H1 (cell line): ENCODE measurements around the gene SMARCD2. TPM values are rescaled to one million over a fixed set of nuclear protein-coding genes. Genes with fewer than 3 reads are reported as not detected.

Source experiments
- CTCF ChIA-PET: fragments of 300-600 bp; sonication (Branson Sonifier 250); formaldehyde crosslinking; loops from one replicate; lab custom pipeline; 2021; ENCODE audit not compliant: partially characterized antibody; lab: Charles Lee
- POLR2A ChIA-PET: fragments of 300-600 bp; sonication (Branson Sonifier 250); formaldehyde crosslinking; loops from one replicate; lab custom pipeline; 2021; ENCODE audit warnings: inconsistent platforms; ENCODE audit not compliant: partially characterized antibody; lab: Charles Lee
- DNase-seq, 2 experiments: peaks; one replicate each; pipeline versions ENCODE4 v3.0.0 to v3.0.0-alpha.2; 2010 to 2022; ENCODE audit warnings: low spot score in 2 of 2, low read depth in 1 of 2, mixed read lengths in 1 of 2
- FAIRE-seq: peaks from 2 replicates; lab custom pipeline; 2011; peaks lifted over from hg19 to GRCh38; lab: Jason Lieb, UNC
- H2AFZ ChIP-seq: 2 replicates; pipeline ENCODE4 v1.8.1; 2012; ENCODE audit warnings: low read length, inconsistent platforms
- H2AK5ac ChIP-seq: 2 replicates; pipeline ENCODE4 v1.6.1; 2013; ENCODE audit warnings: low read depth, low read length
- H2BK120ac ChIP-seq: replicated peaks from 2 replicates; pipeline ENCODE3; 2013; ENCODE audit warnings: low read depth, low read length, inconsistent platforms
- H2BK12ac ChIP-seq: 2 replicates; pipeline ENCODE4 v1.6.1; 2013; ENCODE audit warnings: low read depth, low read length
- H2BK15ac ChIP-seq: 2 replicates; pipeline ENCODE4 v1.6.1; 2013; ENCODE audit warnings: low read length
- H2BK20ac ChIP-seq: 2 replicates; pipeline ENCODE4 v1.6.1; 2013; ENCODE audit warnings: low read length
- H2BK5ac ChIP-seq: 2 replicates; pipeline ENCODE4 v1.6.1; 2013; ENCODE audit warnings: low read depth, low read length
- H3K14ac ChIP-seq: 2 replicates; pipeline ENCODE4 v1.6.1; 2013; ENCODE audit warnings: inconsistent platforms; ENCODE audit not compliant: insufficient read length
- H3K18ac ChIP-seq: 2 replicates; pipeline ENCODE4 v1.6.1; 2013; ENCODE audit warnings: low read length; ENCODE audit errors: extremely low read depth
- H3K23ac ChIP-seq: 2 replicates; pipeline ENCODE4 v1.6.1; 2013; ENCODE audit warnings: inconsistent platforms; ENCODE audit not compliant: insufficient read length
- H3K23me2 ChIP-seq: 2 replicates; pipeline ENCODE4 v1.6.1; 2013; ENCODE audit warnings: low read depth, low read length
- H3K27ac ChIP-seq: 2 replicates; pipeline ENCODE4 v1.6.1; 2011; ENCODE audit warnings: low read depth, low read length, inconsistent platforms
- H3K27me3 ChIP-seq, 4 experiments: replicated peaks in 1 of 4; 1 replicate in 1 of 4; 2 replicates in 3 of 4; pipeline versions ENCODE4 v1.6.1 to v1.8.1; 2011 to 2013; ENCODE audit warnings: low read length in 3 of 4, mild to moderate bottlenecking in 3 of 4, inconsistent platforms in 2 of 4, mixed read lengths in 2 of 4, moderate library complexity in 1 of 4; ENCODE audit not compliant: control insufficient read depth in 3 of 4, insufficient read depth in 3 of 4; ENCODE audit errors: extremely low read depth in 1 of 4
- H3K36me3 ChIP-seq, 4 experiments: 2 replicates each; pipeline versions ENCODE4 v1.6.1 to v1.8.1; 2011 to 2013; ENCODE audit warnings: mild to moderate bottlenecking in 4 of 4, low read length in 3 of 4, moderate library complexity in 2 of 4, control low read depth in 1 of 4, inconsistent platforms in 1 of 4; ENCODE audit not compliant: insufficient read depth in 4 of 4, control insufficient read depth in 2 of 4
- H3K4ac ChIP-seq: replicated peaks from 2 replicates; pipeline ENCODE3; 2013; ENCODE audit warnings: low read length, low read depth, mixed read lengths, inconsistent platforms; ENCODE audit not compliant: insufficient read length
- H3K4me1 ChIP-seq, 4 experiments: replicated peaks in 1 of 4; 1 replicate in 1 of 4; 2 replicates in 3 of 4; pipeline versions ENCODE4 v1.6.1 to v1.8.1; 2011 to 2013; ENCODE audit warnings: low read length in 3 of 4, inconsistent platforms in 2 of 4, mixed read lengths in 1 of 4; ENCODE audit not compliant: insufficient read depth in 4 of 4, control insufficient read depth in 3 of 4
- H3K4me2 ChIP-seq, 2 experiments: 2 replicates each; pipeline versions ENCODE4 v1.6.1 to v1.8.1; 2011 to 2013; ENCODE audit warnings: low read depth in 2 of 2, low read length in 2 of 2, control low read depth in 1 of 2, inconsistent platforms in 1 of 2, mild to moderate bottlenecking in 1 of 2; ENCODE audit not compliant: insufficient read depth in 1 of 2
- H3K4me3 ChIP-seq, 4 experiments: fragments of 200-600, 300-600 bp in 1 of 4; sonication (generic), shearing (Covaris generic), sonication (Bioruptor Twin) in 1 of 4; 2 replicates each; pipeline versions ENCODE4 v1.5.1 to v1.8.1; 2011 to 2016; ENCODE audit warnings: low read length in 4 of 4, low read depth in 3 of 4, control low read depth in 2 of 4, inconsistent platforms in 2 of 4, mild to moderate bottlenecking in 2 of 4, mixed read lengths in 1 of 4, moderate library complexity in 1 of 4; ENCODE audit not compliant: insufficient read depth in 2 of 4; ENCODE audit errors: extremely low read depth in 1 of 4
- H3K56ac ChIP-seq: replicated peaks from 2 replicates; pipeline ENCODE3; 2013; ENCODE audit warnings: low read depth, mild to moderate bottlenecking, mixed read lengths, low read length, inconsistent platforms; ENCODE audit not compliant: insufficient read length
- H3K79me1 ChIP-seq: 2 replicates; pipeline ENCODE4 v1.6.1; 2013; ENCODE audit warnings: low read depth, low read length, control low read depth
- H3K79me2 ChIP-seq, 2 experiments: 2 replicates each; pipeline versions ENCODE4 v1.6.1 to v1.8.1; 2012 to 2013; ENCODE audit warnings: low read length in 2 of 2, mild to moderate bottlenecking in 2 of 2, inconsistent platforms in 1 of 2; ENCODE audit not compliant: insufficient read depth in 2 of 2, control insufficient read depth in 1 of 2
- H3K9ac ChIP-seq, 4 experiments: replicated peaks in 1 of 4; 1 replicate in 1 of 4; 2 replicates in 3 of 4; pipeline versions ENCODE4 v1.6.1 to v1.8.1; 2011 to 2013; ENCODE audit warnings: low read depth in 3 of 4, low read length in 3 of 4, control low read depth in 2 of 4, mild to moderate bottlenecking in 2 of 4, moderate library complexity in 2 of 4, inconsistent platforms in 1 of 4; ENCODE audit errors: extremely low read depth in 1 of 4
- H3K9me3 ChIP-seq, 2 experiments: 2 replicates each; pipeline versions ENCODE4 v1.6.1 to v1.8.1; 2012 to 2013; ENCODE audit warnings: mild to moderate bottlenecking in 2 of 2, moderate library complexity in 2 of 2, control low read depth in 1 of 2, inconsistent platforms in 1 of 2, low read depth in 1 of 2, low read length in 1 of 2, mixed read lengths in 1 of 2; ENCODE audit not compliant: insufficient read depth in 2 of 2
- H4K20me1 ChIP-seq, 2 experiments: replicated peaks in 1 of 2; 2 replicates each; pipeline versions ENCODE3 to v1.8.1; 2011 to 2013; ENCODE audit warnings: inconsistent platforms in 2 of 2, low read length in 2 of 2, mild to moderate bottlenecking in 1 of 2; ENCODE audit not compliant: insufficient read depth in 2 of 2, control insufficient read depth in 1 of 2
- H4K5ac ChIP-seq: 2 replicates; pipeline ENCODE4 v1.6.1; 2013; ENCODE audit warnings: low read length, low read depth, mixed read lengths, inconsistent platforms; ENCODE audit not compliant: insufficient read length
- H4K8ac ChIP-seq: 2 replicates; pipeline ENCODE4 v1.8.0; 2013; ENCODE audit warnings: mild to moderate bottlenecking, moderate library complexity, low read length, inconsistent platforms; ENCODE audit not compliant: insufficient read depth; ENCODE audit errors: extremely low read depth
- H4K91ac ChIP-seq: replicated peaks from 2 replicates; pipeline ENCODE3; 2013; ENCODE audit warnings: low read length, mixed read lengths, inconsistent platforms; ENCODE audit not compliant: insufficient read length
- CBX8 ChIP-seq: fragments of 300-800, 300-1000 bp; sonication (generic); IDR thresholded peaks from 2 replicates; pipeline ENCODE4 v1.7.1; 2016; ENCODE audit warnings: low read depth, low read length, borderline replicate concordance
- CTCF ChIP-seq, 3 experiments: IDR thresholded peaks; 1 replicate in 2 of 3; 2 replicates in 1 of 3; pipeline versions ENCODE4 v1.5.1 to v1.6.1; 2011; ENCODE audit warnings: low read length in 3 of 3, mild to moderate bottlenecking in 3 of 3, inconsistent platforms in 2 of 3, low read depth in 1 of 3, moderate library complexity in 1 of 3; ENCODE audit not compliant: insufficient read depth in 1 of 3; ENCODE audit errors: control extremely low read depth in 1 of 3
- EGR1 ChIP-seq: IDR thresholded peaks from 2 replicates; pipeline ENCODE4 v1.6.1; 2011; ENCODE audit warnings: low read depth, low read length, borderline replicate concordance
- EP300 ChIP-seq, 2 experiments: IDR thresholded peaks; 1 replicate in 1 of 2; 2 replicates in 1 of 2; pipeline ENCODE4 v1.6.1; 2011 to 2012; ENCODE audit warnings: low read depth in 2 of 2, low read length in 2 of 2, mild to moderate bottlenecking in 2 of 2, borderline replicate concordance in 1 of 2, inconsistent platforms in 1 of 2, moderate library complexity in 1 of 2
- KDM4A ChIP-seq: IDR thresholded peaks from one replicate; pipeline ENCODE4 v1.7.1; 2012; ENCODE audit warnings: low read depth, mild to moderate bottlenecking, moderate library complexity, low read length, inconsistent platforms; ENCODE audit not compliant: severe bottlenecking
- POLR2A ChIP-seq, 2 experiments: IDR thresholded peaks; 1 replicate in 1 of 2; 2 replicates in 1 of 2; pipeline ENCODE4 v1.6.1; 2011; ENCODE audit warnings: low read depth in 2 of 2, low read length in 2 of 2, mild to moderate bottlenecking in 2 of 2; ENCODE audit errors: control extremely low read depth in 1 of 2
- POU5F1 ChIP-seq: IDR thresholded peaks from 2 replicates; pipeline ENCODE4 v1.6.1; 2011; ENCODE audit warnings: low read depth, mild to moderate bottlenecking, low read length, moderate library complexity
- RAD21 ChIP-seq, 2 experiments: IDR thresholded peaks in 1 of 2; conservative IDR thresholded peaks in 1 of 2; 2 replicates each; pipeline ENCODE4 v1.6.1; 2011; ENCODE audit warnings: low read depth in 2 of 2, low read length in 2 of 2, improper control_type of control experiment in 1 of 2, inconsistent platforms in 1 of 2, mild to moderate bottlenecking in 1 of 2, moderate library complexity in 1 of 2
- SUZ12 ChIP-seq: fragments of 200-600 bp; sonication (generic); IDR thresholded peaks from 2 replicates; pipeline ENCODE4 v1.6.1; 2012; ENCODE audit warnings: mild to moderate bottlenecking, inconsistent platforms, low read length, moderate library complexity, mixed read lengths
- WGBS, 2 experiments: shearing (Covaris generic) in 1 of 2; methylation state at CpG; one replicate each; pipeline versions ENCODE4 v1.1.6 to v1.1.7; 2013 to 2015; ENCODE audit warnings: low lambda C conversion rate in 2 of 2, mixed read lengths in 2 of 2, inconsistent platforms in 1 of 2, low coverage in 1 of 2, missing lambda C conversion rate in 1 of 2; ENCODE audit not compliant: insufficient replicate concordance in 2 of 2, insufficient coverage in 1 of 2, insufficient read length in 1 of 2; ENCODE audit errors: extremely low coverage in 1 of 2, missing lambda C conversion rate in 1 of 2; 5-methylcytosine and 5-hydroxymethylcytosine counted together
- polyA plus RNA-seq, 7 experiments: library from polyadenylated mRNA; depleted of rRNA in 3 of 7; stranded (reverse) in 5 of 7; unstranded in 2 of 7; fragments of >200 nt in 5 of 7; fragments of 200-250 nt in 2 of 7; gene quantifications; 1 replicate in 5 of 7; 2 replicates in 1 of 7; 4 replicates in 1 of 7; pipeline versions ENCODE4 v1.2.1 to v1.2.3, GENCODE V29; 2011 to 2013; ENCODE audit warnings: missing spikeins in 2 of 7, mixed read lengths in 2 of 7
- total RNA-seq: library from RNA; stranded (reverse); fragmentation: NEBNext Ultra II Directional; extraction: Animal tissue kit (Norgen Biotek cat#: 25700); gene quantifications from 2 replicates; pipeline ENCODE4 v1.2.1, GENCODE V29; 2021
- TF ChIP-seq, protein P1 (sequence below): IDR thresholded peaks from 2 replicates; pipeline ENCODE4 v1.6.1; 2012; ENCODE audit warnings: inconsistent platforms

SMARCD2 gene
- total and polyA plus RNA-seq, 2 of the 8 experiments (the other 6 are each of a cell fraction or from before 2014, with no cell fraction given) = 90.0 to 92.2 TPM

DNA sequence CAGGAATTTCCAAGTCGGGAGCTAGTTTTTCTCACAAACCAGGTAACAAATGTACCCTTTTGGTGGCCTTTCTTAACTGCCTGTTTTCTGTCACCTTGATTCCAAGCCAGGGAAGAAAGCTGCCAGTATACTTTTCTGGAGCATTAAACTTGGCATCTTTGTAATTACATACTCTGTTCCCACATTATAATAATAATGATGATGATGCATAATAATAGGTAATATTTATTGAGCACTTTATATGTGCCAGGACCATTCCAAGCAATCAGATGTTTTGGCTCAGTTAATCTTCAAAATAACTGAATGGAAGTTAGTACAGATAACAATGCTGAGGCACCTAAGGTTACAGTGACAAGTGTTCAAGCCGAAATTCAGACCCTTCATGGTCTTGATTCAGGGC lies 26.4 kb downstream of the SMARCD2 start:
- Histone ChIP-seq H3K36me3 (peaks cover 59 to 97% (median 92%) of the 10 kb centered on the region in 4 experiments), H3K14ac (no peak overlapping the region), H4K20me1 (peaks cover 7 to 27% of the 10 kb centered on the region in 2 experiments), H3K23ac (no peak overlapping the region), H3K4me3 (no peak overlapping the region), H3K4me2 (no peak overlapping the region), H2AK5ac (no peak overlapping the region), H3K23me2 (no peaks in the 10 kb centered on the region), H3K56ac (no peak overlapping the region), H3K9ac (no peak overlapping the region), H4K91ac (no peak overlapping the region), H3K4me1 (no peaks in the 10 kb centered on the region), H3K27me3 (no peaks in the 10 kb centered on the region), H2BK12ac (no peak overlapping the region), H4K5ac (no peak overlapping the region), H3K79me2 (no peaks in the 10 kb centered on the region), H3K27ac (no peak overlapping the region), H3K18ac (no peak overlapping the region), H2BK15ac (no peak overlapping the region), H3K79me1 (no peaks in the 10 kb centered on the region; the same call in none of the 2 replicates), H2BK5ac (no peak overlapping the region), H2AFZ (no peak overlapping the region), H2BK20ac (no peak overlapping the region), H3K9me3 (no peaks in the 10 kb centered on the region), H2BK120ac (no peak overlapping the region), H3K4ac (no peak overlapping the region), H4K8ac (no peak overlapping the region)
- FAIRE-seq (no peak), DNase-seq (no peak)
- CTCF ChIA-PET = interaction anchor here (0.6 to 1.2 kb wide), 6 partner anchors 9 to 25 kb away, joined by 3 to 4 read pairs (median 3); no protein-coding TSS in a partner anchor
- 91% methylated on average over 2 of the region's 2 CpGs; no CpG with 5 or more reads in 1 of the 2 experiments for whole genome bisulfite sequencing, 2 experiments
- POLR2A ChIA-PET = interaction anchor here (1.4 to 32.3 kb wide), 4 partner anchors 12 to 54 kb away, joined by 4 to 593 read pairs (median 244); partner anchors contain the start of genes CCDC47, DDX42, FTSJ3 and PSMC5
- TF ChIP-seq KDM4A (no peak), CBX8 (no peak), CTCF (IDR thresholded peaks at IDR 0.05; ENCODE audit: control extremely low read depth in 1 of 3, insufficient read depth in 1 of 3, low read depth in 1 of 3, low read length in 3 of 3) (no peak), POU5F1 (no peak), POLR2A (IDR thresholded peaks at IDR 0.05; ENCODE audit: control extremely low read depth in 1 of 2, low read depth in 2 of 2, low read length in 2 of 2) (no peak), RAD21 (IDR thresholded peaks at IDR 0.05 in 1 of 2, conservative IDR thresholded peaks at IDR 0.05 in 1 of 2; ENCODE audit: low read depth in 2 of 2, low read length in 2 of 2) (no peak), EP300 (IDR thresholded peaks at IDR 0.05; ENCODE audit: borderline replicate concordance in 1 of 2, low read depth in 2 of 2, low read length in 2 of 2) (no peak), EGR1 (no peak), SUZ12 (no peak)
- TF ChIP-seq, protein P1, sequence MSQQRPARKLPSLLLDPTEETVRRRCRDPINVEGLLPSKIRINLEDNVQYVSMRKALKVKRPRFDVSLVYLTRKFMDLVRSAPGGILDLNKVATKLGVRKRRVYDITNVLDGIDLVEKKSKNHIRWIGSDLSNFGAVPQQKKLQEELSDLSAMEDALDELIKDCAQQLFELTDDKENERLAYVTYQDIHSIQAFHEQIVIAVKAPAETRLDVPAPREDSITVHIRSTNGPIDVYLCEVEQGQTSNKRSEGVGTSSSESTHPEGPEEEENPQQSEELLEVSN = no peak
